Activated B cell treated with CpG ODN at 0.5 μM for 24 hours (primary cell): ENCODE measurements around the gene CCDC71. TPM values are rescaled to one million over a fixed set of nuclear protein-coding genes. Genes with fewer than 3 reads are reported as not detected.

Experiments
- ATAC-seq: fragments of 200-7000 bp; cut with Tn5 transposase; one replicate; pipeline ENCODE4 v1.10.0; 2021; ENCODE audit warnings: low read depth, mild to moderate bottlenecking, moderate library complexity
- CTCF ChIA-PET: fragments of 350-600 bp; sonication (Branson Sonifier 250); formaldehyde crosslinking; loops from one replicate; lab custom pipeline; 2021; ENCODE audit warnings: antibody characterized with exemption; lab: Charles Lee
- POLR2A ChIA-PET: fragments of 350-600 bp; sonication (Branson Sonifier 250); formaldehyde crosslinking; loops from one replicate; lab custom pipeline; 2021; ENCODE audit warnings: antibody characterized with exemption; lab: Charles Lee
- DNase-seq: peaks from one replicate; pipeline ENCODE4 v3.0.0; 2022
- H3K27ac Mint-ChIP-seq: one replicate; pipeline ENCODE4 v1.8.0; 2020; ENCODE audit warnings: mixed read lengths
- H3K27me3 Mint-ChIP-seq: one replicate; pipeline ENCODE4 v1.8.0; 2021; ENCODE audit warnings: mixed read lengths
- H3K36me3 Mint-ChIP-seq: one replicate; pipeline ENCODE4 v1.8.0; 2021; ENCODE audit warnings: low read depth, mixed read lengths
- H3K4me1 Mint-ChIP-seq: one replicate; pipeline ENCODE4 v1.8.0; 2021; ENCODE audit warnings: mixed read lengths
- H3K4me3 Mint-ChIP-seq: one replicate; pipeline ENCODE4 v1.8.0; 2020; ENCODE audit warnings: mild to moderate bottlenecking, mixed read lengths
- H3K9me3 Mint-ChIP-seq: one replicate; pipeline ENCODE4 v1.8.0; 2020; ENCODE audit warnings: mixed read lengths
- CTCF ChIP-seq: fragments of 200-600 bp; IDR thresholded peaks from one replicate; pipeline ENCODE4 v1.8.0; 2022; ENCODE audit warnings: antibody characterized with exemption, mild to moderate bottlenecking
- intact Hi-C: fragments of 100-400 bp; cut with micrococcal nuclease; formaldehyde crosslinking; loops from one replicate; pipeline ENCODE4 v1.15.1; 2024
- total RNA-seq: library from RNA; stranded (reverse); gene quantifications from 2 replicates; pipeline ENCODE4 v1.2.3, GENCODE V29; 2022

The CCDC71 gene
- total RNA-seq, 1 donor from 2014 or later, result 28.3 TPM

- H3K4me3 Mint-ChIP-seq, result no peak overlapping the region
- peaks cover 7% of the 10 kb centered on the region for H3K27me3 Mint-ChIP-seq
- H3K9me3 Mint-ChIP-seq, result no peaks in the 10 kb centered on the region
- intact Hi-C loops, result no loop called here
- DNase-seq, result no peak
- no peak overlapping the region for H3K27ac Mint-ChIP-seq
- POLR2A ChIA-PET, result no interaction called here
- TF ChIP-seq CTCF, result no peak
- ATAC-seq, result no peak
- H3K36me3 Mint-ChIP-seq, result no peaks in the 10 kb centered on the region
- CTCF ChIA-PET, result no interaction called here
- no peaks in the 10 kb centered on the region for H3K4me1 Mint-ChIP-seq
These were observed 32.6 kb upstream of the CCDC71 start for GRCh38 chr3:49198611-49199230.

DNA sequence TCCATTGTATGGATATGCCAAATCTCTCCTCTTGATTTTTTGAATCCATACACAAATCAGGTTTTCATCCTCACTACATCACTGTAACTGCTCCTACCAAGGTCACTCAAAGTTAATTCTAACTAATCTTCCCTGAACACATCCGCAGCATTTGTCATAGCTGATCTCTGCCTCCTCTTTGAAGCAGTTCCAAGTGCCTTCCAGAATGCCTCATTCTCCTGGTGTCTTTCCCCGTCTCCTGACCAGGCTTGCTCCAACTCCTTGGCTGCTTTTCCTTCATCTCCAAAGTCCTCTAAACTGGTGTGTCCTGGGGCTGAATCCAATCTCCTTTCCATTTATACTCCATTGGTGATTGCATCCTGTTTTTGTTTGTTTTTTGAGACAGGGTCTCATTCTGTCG, 32.0 kb upstream of the CCDC71 start:
- ATAC-seq (no peak), DNase-seq (no peak)
- no peak for TF ChIP-seq CTCF
- intact Hi-C loops, result no loop called here
- ChIA-PET CTCF (no interaction called here), POLR2A (no interaction called here)
- H3K27ac Mint-ChIP-seq, result no peak overlapping the region
- no peaks in the 10 kb centered on the region for H3K4me1 Mint-ChIP-seq
- H3K4me3 Mint-ChIP-seq, result no peak overlapping the region
- H3K27me3 Mint-ChIP-seq, result peaks cover 7% of the 10 kb centered on the region
- no peaks in the 10 kb centered on the region for H3K36me3 Mint-ChIP-seq
- no peaks in the 10 kb centered on the region for H3K9me3 Mint-ChIP-seq

- ChIA-PET POLR2A (no interaction called here), CTCF (no interaction called here)
- H3K27me3 Mint-ChIP-seq, result peaks cover 12% of the 10 kb centered on the region
- TF ChIP-seq CTCF, result no peak
- intact Hi-C loops, result no loop called here
- no peaks in the 10 kb centered on the region for H3K9me3 Mint-ChIP-seq
- ATAC-seq, result no peak
- no peak overlapping the region for H3K4me3 Mint-ChIP-seq
- no peaks in the 10 kb centered on the region for H3K36me3 Mint-ChIP-seq
- DNase-seq, result no peak
- no peak overlapping the region for H3K27ac Mint-ChIP-seq
- H3K4me1 Mint-ChIP-seq, result no peaks in the 10 kb centered on the region
These were observed 25.6 kb upstream of the CCDC71 start for GRCh38 chr3:49191741-49192140.

DNA sequence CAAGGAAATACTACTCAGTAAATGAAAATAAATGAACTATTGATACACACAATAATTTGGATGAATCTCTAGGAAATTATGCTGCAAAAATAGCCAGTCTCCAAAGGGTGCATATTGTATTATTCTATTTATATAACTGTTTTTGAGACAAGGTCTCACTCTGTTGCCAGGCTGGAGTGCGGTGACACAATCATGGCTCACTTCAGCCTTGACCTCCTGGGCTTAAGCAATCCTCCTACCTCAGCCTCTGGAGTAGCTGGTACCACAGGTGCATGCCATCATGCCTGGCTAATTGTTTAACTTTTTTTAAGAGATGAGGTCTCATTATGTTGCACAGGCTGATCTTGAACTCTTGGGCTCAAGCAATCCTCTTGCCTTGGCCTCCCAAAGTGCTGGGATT, 17.7 kb upstream of the CCDC71 start:
- no peak for DNase-seq
- no peaks in the 10 kb centered on the region for H3K9me3 Mint-ChIP-seq
- no peak for TF ChIP-seq CTCF
- peaks cover 21% of the 10 kb centered on the region for H3K27me3 Mint-ChIP-seq
- H3K4me3 Mint-ChIP-seq, result no peak overlapping the region
- POLR2A ChIA-PET, result no interaction called here
- no peak for ATAC-seq
- CTCF ChIA-PET, result no interaction called here
- H3K36me3 Mint-ChIP-seq, result no peaks in the 10 kb centered on the region
- H3K27ac Mint-ChIP-seq, result no peak overlapping the region
- intact Hi-C loops, result no loop called here
- H3K4me1 Mint-ChIP-seq, result no peaks in the 10 kb centered on the region

DNA sequence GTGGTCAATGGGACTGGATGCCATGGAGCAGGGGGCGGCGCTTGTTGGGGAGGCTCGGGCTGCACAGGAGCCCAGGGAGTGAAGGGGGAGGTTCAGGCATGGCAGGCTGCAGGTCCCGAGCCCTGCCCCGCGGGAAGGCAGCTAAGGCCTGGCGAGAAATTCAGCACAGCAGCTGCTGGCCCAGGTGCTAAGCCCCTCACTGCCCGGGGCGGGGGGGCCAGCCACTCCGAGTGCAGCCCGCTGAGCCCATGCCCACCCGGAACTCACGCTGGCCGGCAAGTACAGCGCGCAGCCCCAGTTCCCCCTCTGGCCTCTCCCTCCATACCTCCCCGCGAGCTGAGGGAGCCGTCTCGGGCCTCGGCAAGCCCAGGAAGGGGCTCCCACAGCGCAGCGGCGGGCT, 16.6 kb upstream of the CCDC71 start:
- no peaks in the 10 kb centered on the region for H3K4me1 Mint-ChIP-seq
- CTCF ChIA-PET, result no interaction called here
- intact Hi-C loops, result no loop called here
- DNase-seq, result no peak
- no peak overlapping the region for H3K4me3 Mint-ChIP-seq
- TF ChIP-seq CTCF, result no peak
- H3K9me3 Mint-ChIP-seq, result no peaks in the 10 kb centered on the region
- no peak for ATAC-seq
- peaks cover 24% of the 10 kb centered on the region for H3K27me3 Mint-ChIP-seq
- POLR2A ChIA-PET, result no interaction called here
- no peaks in the 10 kb centered on the region for H3K36me3 Mint-ChIP-seq
- H3K27ac Mint-ChIP-seq, result no peak overlapping the region
